T-helper 2 cell treated with Interferon-gamma antibody and Interleukin-4, amounts not matched to agents 100 ng/mL and 5 ng/mL, for 36 hours (primary cell): Measurements from ENCODE around the gene OR51B4. TPM values are rescaled to one million over a fixed set of nuclear protein-coding genes. Genes with fewer than 3 reads are reported as not detected.
"Not testable (repeated sequence)": the region's sequence is repeated elsewhere in the genome, so short reads cannot be mapped to it uniquely, and the experiment has no call there.

ENCODE experiments used
- intact Hi-C: fragments of 100-400 bp; cut with micrococcal nuclease; formaldehyde crosslinking; loops from one replicate; pipeline ENCODE4 v1.15.1; 2023
- total RNA-seq: library from RNA; stranded (reverse); gene quantifications from 2 replicates; pipeline ENCODE4 v1.2.3, GENCODE V29; 2022

Gene OR51B4
- total RNA-seq, 1 donor from 2014 or later = not detected

DNA sequence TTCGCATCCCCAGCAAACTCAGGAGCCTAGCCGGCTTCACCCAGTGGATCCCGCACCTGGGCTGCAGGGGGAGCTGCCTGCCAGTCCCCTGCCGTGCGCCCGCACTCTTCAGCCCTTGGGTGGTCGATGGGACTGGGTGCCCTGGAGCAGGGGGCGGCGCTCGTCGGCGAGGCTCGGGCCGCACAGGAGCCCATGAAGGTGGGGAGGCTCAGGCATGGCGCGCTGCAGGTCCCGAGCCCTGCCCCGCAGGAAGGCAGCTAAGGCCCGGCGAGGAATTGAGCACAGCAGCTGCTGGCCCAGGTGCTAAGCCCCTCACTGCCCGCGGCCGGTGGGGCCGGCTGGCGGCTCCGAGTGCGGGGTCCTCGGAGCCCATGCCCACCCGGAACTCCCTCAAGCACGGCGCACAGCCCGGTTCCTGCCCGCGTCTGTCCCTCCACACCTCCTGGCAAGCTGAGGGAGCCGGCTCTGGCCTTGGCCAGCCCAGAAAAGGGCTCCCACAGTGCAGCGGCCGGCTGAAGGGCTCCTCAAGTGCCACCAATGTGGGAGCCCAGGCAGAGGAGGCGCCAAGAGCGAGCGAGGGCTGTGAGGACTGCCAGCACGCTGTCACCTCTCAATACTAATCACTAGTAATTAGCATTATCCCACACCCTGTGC is 7.3 kb downstream of the OR51B4 start:
- intact Hi-C loops = not testable (repeated sequence)

DNA sequence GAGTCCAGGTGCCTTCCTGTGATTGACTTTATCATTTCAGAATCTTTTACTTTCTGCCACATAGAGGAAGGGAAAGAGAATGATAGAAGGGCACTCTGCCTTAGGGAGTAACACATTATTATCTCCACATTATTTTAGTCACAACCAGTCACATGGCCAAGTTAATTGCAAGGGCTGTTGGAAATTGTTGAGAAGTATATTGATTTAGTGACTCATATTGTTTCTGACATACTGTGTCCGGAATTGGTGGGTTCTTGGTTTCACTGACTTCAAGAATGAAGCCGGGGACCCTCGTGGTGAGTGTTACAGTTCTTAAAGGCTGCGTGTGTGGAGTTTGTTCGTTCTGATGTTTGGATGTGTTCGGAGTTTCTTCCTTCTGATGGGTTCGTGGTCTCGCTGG is 8.7 kb downstream of the OR51B4 start:
- intact Hi-C loops = no loop called here

DNA sequence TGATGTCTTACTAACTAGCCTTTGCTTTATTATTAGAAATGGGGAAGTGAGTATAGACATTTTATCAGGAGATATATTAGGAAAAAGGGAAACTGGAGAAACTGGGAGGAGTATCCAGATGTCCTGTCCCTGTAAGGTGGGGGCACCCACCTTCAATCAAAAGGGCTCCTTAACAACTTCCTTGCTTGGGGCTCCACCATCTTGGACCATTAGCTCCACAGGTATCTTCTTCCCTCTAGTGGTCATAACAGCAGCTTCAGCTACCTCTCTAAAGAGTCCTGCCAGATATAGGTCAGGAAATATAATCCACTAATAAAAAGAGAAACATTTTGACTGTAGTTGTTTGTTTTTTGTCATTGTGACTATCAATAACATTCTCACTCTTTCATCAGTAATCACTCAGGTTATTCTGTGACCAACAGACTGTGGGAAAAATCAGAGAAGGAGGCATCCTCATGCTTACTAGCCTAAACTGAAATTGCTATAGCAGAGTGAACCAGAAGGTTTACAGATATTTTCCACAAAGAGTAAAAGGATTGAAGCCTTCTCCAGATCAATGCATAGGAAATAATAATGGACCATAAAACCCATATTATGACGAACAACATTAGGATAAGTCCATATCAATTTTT is 10.4 kb downstream of the OR51B4 start:
- intact Hi-C loops = loop anchor here (1.0 kb wide), 1 partner anchor 167 kb away; no protein-coding TSS in a partner anchor

DNA sequence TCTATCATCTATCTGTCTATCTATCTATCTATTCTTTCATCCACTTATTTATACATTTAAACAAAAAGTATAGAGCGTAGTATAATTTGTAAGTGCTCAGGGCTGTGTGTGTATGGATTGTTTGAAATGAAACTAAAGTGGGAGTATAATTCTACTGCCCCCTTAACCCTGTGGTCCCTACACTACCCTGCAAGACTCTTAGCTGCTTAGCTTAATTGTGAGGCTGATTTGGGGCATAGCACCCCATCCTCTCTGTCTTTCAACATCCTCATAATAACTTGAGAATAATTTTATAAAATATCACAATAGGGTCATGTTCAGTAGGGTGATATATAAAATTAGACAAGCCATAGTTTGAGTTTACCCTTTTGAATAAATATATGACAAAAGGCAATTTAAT is 11.6 kb downstream of the OR51B4 start:
- intact Hi-C loops = no loop called here

DNA sequence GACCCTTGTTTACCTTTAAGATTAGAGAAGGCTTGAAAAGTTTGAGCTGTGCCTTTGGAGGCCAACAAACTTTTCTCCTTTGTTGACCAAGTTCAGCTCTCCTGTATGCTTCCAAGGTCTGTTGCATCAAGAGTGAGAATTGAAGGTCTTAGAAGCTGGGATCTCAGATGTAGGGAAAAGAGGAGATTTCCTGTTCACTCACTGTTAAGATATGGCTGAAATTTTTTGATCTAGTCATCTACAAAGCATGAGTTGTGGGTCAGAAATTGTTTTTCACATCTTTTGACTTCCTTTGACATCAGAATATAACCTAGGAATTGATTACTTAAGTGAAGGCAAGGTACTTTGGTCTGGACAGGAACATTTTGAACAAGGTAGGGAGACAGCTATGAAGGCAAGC is 12.1 kb downstream of the OR51B4 start:
- intact Hi-C loops = no loop called here

DNA sequence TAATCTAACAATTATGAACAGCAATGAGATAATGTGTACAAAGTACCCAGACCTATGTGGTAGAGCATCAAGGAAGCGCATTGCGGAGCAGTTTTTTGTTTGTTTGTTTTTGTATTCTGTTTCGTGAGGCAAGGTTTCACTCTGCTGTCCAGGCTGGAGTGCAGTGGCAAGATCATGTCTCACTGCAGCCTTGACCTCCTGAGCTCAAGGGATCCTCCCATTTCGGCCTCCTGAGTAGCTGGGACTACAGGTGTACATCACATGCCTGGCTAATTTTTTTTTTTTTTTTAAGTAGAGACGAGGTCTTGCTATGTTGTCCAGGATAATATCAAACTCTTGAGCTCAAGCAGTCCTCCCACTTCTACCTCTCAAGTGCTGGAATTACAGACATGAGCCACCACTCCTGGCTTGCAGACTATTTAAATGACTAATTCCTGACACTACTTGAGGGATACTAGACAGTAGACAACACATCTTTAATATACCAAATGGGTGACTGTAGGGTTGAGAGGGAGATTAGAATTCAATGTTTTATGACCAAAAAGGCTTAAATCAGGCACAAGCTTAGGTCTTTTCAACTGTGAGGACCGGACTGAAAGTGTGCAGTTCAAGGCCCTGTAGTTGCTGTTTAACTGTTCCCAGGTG is 12.7 kb downstream of the OR51B4 start:
- intact Hi-C loops = no loop called here

DNA sequence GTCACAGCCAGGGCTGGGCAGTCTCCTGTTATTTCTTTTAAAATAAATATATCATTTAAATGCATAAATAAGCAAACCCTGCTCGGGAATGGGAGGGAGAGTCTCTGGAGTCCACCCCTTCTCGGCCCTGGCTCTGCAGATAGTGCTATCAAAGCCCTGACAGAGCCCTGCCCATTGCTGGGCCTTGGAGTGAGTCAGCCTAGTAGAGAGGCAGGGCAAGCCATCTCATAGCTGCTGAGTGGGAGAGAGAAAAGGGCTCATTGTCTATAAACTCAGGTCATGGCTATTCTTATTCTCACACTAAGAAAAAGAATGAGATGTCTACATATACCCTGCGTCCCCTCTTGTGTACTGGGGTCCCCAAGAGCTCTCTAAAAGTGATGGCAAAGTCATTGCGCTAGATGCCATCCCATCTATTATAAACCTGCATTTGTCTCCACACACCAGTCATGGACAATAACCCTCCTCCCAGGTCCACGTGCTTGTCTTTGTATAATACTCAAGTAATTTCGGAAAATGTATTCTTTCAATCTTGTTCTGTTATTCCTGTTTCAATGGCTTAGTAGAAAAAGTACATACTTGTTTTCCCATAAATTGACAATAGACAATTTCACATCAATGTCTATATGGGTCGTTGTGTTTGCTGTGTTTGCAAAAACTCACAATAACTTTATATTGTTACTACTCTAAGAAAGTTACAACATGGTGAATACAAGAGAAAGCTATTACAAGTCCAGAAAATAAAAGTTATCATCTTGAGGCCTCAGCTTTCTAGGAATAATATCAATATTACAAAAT is 13.4 kb downstream of the OR51B4 start:
- intact Hi-C loops = no loop called here

DNA sequence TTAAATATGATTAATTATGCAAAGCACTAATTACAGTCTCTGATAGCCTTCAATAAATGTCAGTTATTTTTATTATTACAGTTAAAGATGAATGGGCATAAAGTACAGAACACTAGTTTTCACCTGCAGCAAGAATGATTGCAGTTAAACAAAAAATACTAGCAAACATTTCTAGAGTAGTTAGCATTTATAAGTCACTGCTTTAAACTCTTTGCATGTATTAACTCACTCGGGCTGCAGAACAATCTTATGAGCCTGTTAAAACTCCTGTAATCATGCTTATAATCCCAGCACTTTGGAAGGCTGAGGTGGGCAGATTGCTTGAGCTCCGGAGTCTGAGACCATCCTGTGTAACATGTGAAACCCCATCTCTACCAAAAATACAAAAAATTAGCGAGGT is 14.8 kb downstream of the OR51B4 start:
- intact Hi-C loops = no loop called here

DNA sequence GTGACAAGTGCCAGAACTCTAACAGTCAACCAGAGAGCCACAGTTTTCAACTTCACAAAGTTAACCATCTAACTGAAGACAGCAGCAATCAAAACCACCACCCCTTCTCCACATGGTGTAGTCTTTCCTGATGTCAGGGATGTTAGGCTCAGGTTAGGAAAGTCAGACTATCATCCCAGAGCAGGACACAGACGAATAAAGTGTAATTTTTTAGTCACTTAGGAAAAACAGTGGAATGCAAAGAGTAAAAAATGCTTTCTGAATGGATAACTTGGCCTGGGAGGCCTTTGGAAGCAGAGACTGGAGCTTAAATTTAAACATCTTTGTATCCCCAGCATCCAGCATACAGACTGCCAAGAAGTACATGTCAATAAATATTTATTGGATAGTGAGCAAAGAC is 15.4 kb downstream of the OR51B4 start:
- intact Hi-C loops = no loop called here

DNA sequence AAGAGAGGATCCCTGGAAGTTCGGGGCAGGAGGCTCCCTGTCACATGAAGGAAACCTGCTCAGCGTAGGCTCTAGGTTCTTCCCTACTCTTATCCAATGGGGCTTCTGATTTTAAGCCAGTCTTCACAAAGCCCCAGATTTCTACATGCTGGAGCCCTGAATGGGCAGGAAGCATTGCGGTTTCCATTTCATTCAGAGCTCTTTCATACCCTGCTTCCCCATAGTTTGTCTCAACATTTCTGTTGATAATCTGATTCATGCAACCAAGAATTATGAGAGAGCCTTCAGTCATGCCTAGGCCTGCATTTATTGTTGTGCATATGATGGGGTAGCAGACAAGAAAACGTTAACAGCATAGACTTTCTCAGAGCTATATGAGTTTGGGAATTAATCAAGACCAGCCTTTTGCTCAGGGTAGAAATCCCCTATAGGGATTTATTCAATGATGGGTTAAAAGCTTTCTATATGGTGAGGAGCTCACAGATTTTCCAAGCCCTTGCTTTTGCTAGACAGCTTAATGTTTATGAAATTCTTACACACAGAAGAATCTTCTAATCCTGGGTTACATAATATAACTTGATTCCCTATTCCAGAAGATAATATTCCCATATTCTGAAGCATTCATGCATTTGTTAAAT is 15.9 kb downstream of the OR51B4 start:
- intact Hi-C loops = no loop called here

DNA sequence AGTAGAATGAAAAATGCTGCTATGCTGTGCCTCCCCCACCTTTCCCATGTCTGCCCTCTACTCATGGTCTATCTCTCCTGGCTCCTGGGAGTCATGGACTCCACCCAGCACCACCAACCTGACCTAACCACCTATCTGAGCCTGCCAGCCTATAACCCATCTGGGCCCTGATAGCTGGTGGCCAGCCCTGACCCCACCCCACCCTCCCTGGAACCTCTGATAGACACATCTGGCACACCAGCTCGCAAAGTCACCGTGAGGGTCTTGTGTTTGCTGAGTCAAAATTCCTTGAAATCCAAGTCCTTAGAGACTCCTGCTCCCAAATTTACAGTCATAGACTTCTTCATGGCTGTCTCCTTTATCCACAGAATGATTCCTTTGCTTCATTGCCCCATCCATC is 17.1 kb downstream of the OR51B4 start:
- intact Hi-C loops = no loop called here

DNA sequence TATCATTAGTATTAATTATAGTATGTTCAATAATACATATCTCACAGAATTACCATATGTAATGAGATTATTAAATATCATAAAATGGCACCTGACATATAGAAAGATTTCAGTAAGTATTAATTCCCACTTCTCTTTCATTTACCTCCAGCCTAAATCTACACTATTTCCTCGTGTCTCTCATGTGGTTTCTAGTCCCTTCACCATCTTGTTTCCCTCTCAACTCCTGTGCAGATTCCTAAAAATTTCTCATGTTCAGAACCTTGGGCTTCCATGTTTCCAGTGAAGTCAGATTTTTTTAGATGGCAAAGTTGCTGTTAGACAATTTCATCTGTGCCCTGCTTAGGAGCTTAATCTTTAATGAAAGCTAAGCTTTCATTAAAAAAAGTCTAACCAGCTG is 17.9 kb downstream of the OR51B4 start:
- intact Hi-C loops = no loop called here

DNA sequence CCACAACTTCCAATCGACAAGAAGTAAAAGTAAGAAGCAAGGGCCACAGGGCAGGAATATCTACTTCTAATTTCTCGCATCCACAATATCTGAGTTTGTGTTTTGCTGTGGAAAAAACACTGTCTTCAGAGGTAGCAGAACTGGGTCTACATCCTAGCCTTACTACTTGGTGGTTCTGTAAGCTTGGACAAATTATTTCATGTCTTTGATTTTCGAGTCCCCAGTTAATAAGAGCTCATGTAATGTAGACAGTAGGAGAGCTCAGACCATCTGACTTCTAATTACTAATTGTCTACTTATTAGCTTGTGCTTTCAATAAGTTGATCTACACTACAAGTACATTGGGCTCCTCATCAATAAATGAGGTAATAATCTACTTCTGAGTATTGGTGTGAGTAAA is 18.7 kb downstream of the OR51B4 start:
- intact Hi-C loops = no loop called here

DNA sequence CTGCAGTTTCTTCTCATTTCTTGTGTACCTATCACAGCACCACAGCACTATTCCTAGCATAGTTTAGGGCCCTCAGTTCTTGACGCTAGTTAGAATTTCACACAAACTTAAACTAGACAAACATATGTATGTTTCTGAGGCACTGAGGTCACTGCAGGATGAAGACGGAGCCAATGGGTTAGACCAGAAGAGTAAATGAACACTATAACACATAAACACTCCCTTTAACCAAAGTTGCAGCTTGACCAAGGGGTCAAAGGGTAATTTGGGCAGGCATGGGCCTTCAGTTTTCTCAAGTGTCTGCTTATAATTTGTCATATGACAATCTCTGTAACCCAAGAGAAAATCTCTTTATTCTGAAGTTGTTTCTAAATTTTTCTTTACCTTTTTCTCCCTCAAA is 19.1 kb downstream of the OR51B4 start:
- intact Hi-C loops = no loop called here

DNA sequence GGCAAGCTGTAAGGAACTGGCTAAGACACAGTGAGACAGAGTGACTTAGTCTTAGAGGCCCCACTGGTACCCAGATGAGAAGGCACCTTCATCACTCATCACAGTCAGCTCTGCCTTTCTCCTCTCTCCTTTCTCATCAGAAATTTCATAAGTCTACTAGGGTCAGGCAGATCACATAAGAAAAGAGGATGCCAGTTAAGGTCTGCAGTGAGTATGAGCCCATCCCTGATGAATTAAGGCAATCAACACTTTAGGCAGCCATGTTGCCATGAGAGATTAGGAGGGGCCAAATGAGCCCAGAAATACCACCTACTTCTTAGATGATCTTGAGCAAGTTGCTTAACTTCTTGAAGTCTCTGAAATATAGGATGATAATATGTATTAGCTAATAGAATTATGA is 20.1 kb downstream of the OR51B4 start:
- intact Hi-C loops = no loop called here

DNA sequence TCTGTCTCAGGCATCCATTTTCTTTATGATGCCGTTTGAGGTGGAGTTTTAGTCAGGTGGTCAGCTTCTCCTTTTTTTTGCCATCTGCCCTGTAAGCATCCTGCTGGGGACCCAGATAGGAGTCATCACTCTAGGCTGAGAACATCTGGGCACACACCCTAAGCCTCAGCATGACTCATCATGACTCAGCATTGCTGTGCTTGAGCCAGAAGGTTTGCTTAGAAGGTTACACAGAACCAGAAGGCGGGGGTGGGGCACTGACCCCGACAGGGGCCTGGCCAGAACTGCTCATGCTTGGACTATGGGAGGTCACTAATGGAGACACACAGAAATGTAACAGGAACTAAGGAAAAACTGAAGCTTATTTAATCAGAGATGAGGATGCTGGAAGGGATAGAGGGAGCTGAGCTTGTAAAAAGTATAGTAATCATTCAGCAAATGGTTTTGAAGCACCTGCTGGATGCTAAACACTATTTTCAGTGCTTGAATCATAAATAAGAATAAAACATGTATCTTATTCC is 21.1 kb downstream of the OR51B4 start:
- intact Hi-C loops = no loop called here

DNA sequence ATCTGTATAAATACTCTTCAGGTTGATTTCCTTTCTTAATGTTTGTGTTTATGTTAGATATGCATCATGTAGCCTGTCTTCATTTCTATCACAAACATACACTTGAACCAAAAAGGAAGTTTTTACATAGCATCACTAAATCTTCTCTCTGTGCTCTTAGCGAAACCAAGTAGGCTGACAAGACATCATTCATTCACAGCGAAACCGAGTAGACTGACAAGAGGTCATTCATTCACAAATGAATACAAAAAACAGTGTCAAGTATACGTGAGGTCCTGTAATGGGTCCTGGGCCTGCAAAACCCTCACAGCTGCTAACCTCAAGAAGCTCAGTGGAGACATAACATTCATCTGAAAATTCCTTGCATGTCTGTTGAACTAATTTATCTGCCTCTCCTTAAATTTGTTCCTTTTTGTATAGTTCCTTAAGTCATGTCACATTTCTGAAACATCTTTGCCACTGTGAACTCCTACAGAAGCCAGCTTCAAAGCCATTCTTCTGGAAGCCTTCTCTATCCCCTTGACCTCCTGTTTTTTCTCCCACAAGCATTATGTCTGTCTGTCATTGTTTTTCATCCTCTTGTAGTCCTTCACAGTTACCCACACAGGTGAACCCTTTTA is 22.2 kb downstream of the OR51B4 start:
- intact Hi-C loops = no loop called here

DNA sequence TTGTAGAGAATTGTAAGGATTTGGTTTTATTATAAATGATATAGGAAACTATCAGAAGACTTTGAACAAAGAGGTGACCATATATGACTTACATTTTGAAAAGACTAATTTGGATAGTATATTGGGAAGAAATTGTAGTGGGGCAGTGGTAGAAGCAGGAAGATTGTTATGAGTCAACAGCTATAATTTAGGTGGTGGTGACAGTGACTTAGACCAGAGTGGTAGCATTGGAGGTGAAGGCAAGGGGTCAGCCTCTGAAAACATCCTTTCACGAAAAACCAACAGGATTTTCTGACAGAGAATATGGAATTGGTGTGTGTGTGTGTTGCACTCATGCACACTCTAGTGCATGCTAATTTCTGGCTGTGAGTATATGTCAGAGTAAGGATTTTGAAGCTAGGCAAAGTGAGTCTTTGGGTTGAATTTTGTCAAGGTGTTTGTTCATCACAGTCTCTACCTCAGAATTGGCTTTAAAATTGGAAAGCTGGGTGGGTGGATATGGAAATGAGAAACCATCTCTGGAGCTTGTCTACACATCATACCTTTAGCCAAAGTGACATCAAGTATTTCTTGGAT is 23.9 kb downstream of the OR51B4 start:
- intact Hi-C loops = no loop called here

DNA sequence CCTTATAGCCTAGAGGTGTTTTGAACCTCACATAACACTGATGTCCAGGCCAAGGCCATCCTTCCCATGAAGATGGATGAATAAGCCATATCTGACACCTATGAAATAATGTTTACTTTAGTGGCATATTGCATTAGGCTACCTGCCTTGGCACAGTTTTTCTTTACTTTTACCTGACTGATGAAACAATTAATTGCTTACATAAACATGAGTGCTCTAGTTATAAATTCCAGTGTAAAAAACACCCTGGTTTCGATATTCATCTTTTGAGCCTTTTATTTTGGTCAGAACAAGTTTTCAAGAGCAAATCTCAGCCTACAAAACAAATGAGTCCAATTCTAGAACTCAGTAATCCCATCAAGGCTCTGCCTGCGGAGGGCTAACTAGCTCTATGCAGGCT is 25.0 kb downstream of the OR51B4 start:
- intact Hi-C loops = no loop called here

DNA sequence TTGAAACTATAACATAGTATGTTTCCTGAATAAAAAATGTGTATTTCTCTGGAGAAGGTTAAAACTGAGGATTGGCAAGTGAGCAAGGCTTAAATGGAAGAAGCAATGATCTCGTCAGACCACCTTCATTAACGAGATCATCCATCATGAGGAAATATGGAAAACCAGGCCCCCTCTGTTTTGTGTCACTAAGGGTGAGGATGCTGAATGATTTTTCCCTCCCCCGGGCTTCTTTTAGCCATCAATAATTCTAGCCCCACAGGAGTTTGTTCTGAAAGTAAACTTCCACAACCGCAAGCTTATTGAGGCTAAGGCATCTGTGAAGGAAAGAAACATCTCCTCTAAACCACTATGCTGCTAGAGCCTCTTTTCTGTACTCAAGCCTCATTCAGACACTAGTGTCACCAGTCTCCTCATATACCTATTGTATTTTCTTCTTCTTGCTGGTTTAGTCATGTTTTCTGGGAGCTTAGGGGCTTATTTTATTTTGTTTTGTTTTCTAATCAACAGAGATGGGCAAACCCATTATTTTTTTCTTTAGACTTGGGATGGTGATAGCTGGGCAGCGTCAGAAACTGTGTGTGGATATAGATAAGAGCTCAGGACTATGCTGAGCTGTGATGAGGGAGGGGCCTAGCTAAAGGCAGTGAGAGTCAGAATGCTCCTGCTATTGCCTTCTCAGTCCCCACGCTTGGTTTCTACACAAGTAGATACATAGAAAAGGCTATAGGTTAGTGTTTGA is 26.2 kb downstream of the OR51B4 start:
- intact Hi-C loops = no loop called here
